ENCODE results near the gene SIRT2.

SIRT2 gene

GRCh38 chr19:38920602-38921419 is 21.4 kb upstream of the SIRT2 start:
- no peak for DNase-seq (ENCODE audit: low spot score)

- DNase-seq (ENCODE audit: low spot score) = no peak
Observed at GRCh38 chr19:38919837-38920601, 20.6 kb upstream of the SIRT2 start.

DNA sequence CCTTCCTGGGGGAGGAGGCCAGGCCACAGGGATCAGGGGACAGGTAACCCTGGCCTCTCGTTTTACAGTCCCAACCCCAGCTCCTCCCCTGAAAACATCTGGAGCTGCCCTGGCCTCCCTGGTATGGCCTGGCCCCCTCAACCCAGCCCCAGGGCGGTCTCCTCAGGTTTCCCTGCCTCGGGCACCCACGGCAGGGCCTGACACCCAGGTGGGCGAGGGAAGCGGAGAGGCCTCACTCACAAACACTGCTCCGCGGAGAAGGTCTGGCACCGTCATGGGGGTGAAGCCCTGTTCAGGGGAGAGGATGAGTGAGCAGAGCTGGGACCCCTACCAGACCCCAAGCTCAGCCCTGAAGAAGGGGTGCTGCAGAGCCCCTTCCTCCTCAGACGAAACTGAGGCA is 19.1 kb upstream of the SIRT2 start:
- DNase-seq (ENCODE audit: low spot score) = no peak

GRCh38 chr19:38917921-38918491 is 18.6 kb upstream of the SIRT2 start:
- no peak for DNase-seq (ENCODE audit: low spot score)

GRCh38 chr19:38917516-38917915 is 18.1 kb upstream of the SIRT2 start:
- DNase-seq (ENCODE audit: low spot score) = no peak

GRCh38 chr19:38915329-38916321 is 16.2 kb upstream of the SIRT2 start:
- DNase-seq (ENCODE audit: low spot score) = no peak

DNA sequence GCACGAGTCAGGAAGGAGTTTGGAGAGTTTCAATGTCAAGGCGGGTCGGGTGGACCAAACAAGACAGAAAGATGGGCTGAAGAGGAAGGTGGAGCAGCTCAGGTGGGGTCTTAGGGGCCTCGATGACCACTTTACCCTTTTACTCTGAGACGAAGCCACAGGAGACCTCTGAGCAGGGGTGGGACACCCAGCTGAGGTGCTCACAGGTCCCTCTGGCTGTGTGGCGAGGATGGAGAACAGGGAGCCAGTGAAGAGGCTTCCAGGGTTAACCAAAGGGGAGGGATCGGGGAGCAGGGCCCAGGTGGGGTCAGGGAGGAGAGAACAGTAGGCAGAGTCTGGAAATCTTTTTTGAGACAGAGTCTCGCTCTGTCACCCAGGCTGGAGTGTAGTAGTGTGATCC is 14.5 kb upstream of the SIRT2 start:
- DNase-seq (ENCODE audit: low spot score) = no peak

GRCh38 chr19:38912600-38913514 is 13.4 kb upstream of the SIRT2 start:
- DNase-seq (ENCODE audit: low spot score) = no peak

GRCh38 chr19:38911388-38912001 is 12.1 kb upstream of the SIRT2 start:
- no peak for DNase-seq (ENCODE audit: low spot score)

GRCh38 chr19:38910488-38910887 is 11.1 kb upstream of the SIRT2 start:
- DNase-seq (ENCODE audit: low spot score) = no peak

- DNase-seq (ENCODE audit: low spot score) = no peak
Observed at GRCh38 chr19:38908911-38909310, 9.5 kb upstream of the SIRT2 start.

DNA sequence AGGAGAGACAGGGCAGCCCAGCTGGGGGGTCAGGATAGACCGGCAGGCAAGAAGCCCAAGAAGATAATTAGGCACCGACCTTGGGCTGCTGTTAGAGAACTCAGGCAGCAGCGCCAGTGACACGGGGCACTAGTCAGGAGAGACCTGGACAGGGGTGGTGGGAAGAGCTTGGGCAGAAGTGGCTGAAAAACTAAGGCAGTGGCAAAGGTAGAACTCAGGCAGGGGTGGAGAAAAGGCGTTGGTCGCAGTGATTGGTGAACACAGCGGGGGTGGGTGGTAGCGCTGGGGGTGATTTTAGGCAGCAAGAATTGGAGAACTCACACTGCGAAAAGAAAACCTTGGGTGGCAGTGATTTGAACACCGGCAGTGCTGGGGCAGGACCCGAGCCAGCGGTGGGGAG is 8.3 kb upstream of the SIRT2 start:
- no peak for DNase-seq (ENCODE audit: low spot score)

GRCh38 chr19:38907227-38907626 is 7.8 kb upstream of the SIRT2 start:
- DNase-seq (ENCODE audit: low spot score) = no peak

- no peak for DNase-seq (ENCODE audit: low spot score)
Observed at GRCh38 chr19:38905620-38906019, 6.2 kb upstream of the SIRT2 start.

- no peak for DNase-seq (ENCODE audit: low spot score)
Observed at GRCh38 chr19:38904581-38905539, 5.4 kb upstream of the SIRT2 start.

GRCh38 chr19:38901683-38902082 is 2.3 kb upstream of the SIRT2 start:
- no peak for DNase-seq (ENCODE audit: low spot score)

- DNase-seq (ENCODE audit: low spot score) = no peak
Observed at GRCh38 chr19:38900743-38901190, 1.3 kb upstream of the SIRT2 start.

DNA sequence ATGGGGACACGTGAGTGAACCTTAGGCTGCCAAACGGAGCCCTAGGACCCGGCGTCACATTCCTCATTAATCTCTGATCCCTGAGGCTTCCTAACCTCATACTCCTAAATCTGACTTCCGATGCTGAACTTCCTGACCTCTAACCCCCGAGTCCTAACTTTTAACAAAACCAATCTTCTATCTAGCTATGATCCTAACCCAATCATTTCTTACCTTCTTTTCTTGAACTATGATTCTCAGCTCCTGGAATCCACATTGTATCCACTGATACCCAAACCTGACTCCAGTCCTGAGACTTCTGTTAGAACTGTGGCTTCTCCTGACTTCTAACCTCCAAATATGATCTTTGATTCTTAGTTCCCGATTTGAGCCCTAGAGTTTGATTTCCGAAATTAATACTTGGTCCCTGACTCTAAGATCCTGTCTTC is 798 bp upstream of the SIRT2 start:
- no peak for DNase-seq (ENCODE audit: low spot score)
